NCI-H2227 (cell line): ENCODE measurements around the gene TMEM132A.
"Not testable (repeated sequence)": the region's sequence is repeated elsewhere in the genome, so short reads cannot be mapped to it uniquely, and the experiment has no call there.

Experiments
- DNase-seq: peaks from one replicate; lab custom pipeline; 2025; ENCODE audit not compliant: unreplicated experiment; lab: John Stamatoyannopoulos, UW

TMEM132A gene

DNA sequence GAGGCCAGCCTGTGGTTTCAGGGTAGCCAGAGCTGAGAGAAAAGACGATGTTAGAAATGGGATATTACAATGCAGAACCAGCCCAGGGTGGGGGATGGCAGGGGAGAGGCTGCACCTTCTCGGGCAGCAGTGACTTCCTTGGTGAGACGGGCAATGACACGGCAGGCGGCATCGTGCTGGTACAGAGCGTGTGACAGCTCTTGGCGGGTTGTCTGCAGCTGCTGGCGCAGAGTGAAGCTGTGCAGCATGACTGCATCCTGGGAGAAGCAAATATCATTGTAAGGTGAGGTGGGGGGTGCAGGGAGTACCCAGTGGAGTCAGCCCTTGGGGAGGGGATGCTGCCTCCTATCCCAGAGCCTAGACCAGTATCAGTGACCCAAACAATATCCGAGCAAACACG, 21.6 kb upstream of the TMEM132A start:
- no peak for DNase-seq

GRCh38 chr11:60905047-60905446, 19.2 kb upstream of the TMEM132A start:
- no peak for DNase-seq

DNA sequence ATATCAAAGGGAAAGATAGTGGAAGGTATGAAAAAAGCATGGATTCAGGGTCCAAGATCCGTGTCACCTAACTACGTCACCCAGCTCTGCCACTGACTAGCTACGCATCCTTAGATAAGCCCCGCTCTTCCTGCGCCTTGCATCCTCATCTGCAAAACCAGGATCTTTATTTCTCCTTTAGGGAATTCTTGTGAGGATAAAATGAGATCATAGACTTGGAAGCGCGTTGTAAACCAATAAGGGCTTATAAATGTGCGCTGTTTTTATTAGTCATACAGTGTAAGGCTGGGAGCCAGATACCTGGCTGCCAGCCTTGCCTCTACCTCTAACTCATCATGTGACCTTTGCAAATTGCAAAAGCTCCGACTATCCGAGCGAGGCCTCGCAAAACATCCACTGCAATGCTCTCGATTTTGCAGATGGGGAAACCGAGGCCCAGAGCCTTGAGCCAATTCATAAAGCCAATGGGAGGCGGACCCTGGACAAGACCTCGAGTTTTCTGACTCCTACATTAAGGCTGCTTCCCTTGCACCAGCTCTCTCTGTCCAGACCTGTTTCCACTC, 18.6 kb upstream of the TMEM132A start:
- peak; percentile 56 for DNase-seq

DNA sequence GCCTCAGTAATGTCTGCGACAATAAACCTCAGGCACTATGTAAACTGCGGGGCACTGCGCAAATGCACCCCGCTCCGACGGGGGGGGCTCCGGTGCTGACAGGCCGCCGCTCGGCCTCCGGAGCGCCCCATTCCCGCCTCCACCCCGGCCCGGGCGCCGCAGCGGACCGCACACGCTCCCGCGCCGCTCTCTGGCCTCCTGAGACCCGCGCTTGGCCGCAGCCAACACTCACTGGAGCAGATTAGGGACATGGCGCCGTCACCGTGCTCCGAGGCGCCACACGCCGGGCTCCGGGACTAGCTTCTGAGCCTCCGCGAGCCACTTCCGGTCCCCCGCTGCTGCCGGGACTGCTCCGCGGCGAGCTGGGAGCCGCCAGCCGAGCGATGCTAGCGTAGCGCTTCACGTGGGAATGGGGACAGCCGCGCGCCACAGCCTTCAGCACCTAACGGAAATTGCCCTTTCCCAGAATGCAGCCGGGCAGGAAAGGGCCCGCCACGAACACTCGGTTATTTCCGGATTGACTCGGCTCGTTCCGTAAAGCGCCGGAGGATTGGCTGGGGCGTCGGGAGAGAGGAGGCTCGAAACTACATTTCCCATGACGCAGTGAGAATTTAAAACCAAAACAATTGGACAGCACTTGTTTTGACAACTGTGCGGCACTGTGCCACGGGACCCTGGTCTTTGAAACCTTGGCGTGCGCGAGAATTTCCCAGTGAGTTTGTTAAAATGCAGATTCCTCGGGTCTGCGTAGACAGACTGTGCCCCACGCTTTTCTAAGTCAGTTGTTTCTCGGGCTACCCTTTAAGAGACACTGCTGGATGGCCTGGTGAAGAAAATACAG, 17.9 kb upstream of the TMEM132A start, which contains the start of gene PRPF19:
PRPF19 (minus strand) TSS at position 454 of the 841 bp plus-strand sequence; CDS start at position 251, 203 bp downstream.
- DNase-seq = peak; percentile 99

- DNase-seq = no peak
Observed at GRCh38 chr11:60908803-60909202, 15.5 kb upstream of the TMEM132A start.

- not testable (repeated sequence) for DNase-seq
Observed at GRCh38 chr11:60909680-60910280, 14.5 kb upstream of the TMEM132A start.

DNA sequence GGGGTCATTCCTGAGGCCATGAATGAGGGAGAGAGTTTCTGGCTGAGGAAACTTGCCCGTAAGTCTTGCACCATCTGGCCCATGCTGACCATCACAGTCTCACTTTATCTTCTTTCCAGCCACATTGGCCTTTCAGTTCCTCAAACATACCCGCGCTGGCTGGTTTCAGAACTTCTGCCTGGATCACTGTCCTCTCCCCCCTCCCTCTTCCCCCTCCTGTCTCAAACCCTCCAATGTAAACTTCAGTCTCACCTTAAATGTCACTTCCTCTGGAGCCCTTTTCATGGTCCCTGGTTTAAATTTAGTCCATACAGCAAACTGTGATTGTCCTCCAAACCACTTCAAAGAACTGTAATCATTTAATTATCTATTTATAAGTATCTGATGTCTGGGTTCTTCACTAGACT, 14.0 kb upstream of the TMEM132A start:
- DNase-seq = no peak

DNA sequence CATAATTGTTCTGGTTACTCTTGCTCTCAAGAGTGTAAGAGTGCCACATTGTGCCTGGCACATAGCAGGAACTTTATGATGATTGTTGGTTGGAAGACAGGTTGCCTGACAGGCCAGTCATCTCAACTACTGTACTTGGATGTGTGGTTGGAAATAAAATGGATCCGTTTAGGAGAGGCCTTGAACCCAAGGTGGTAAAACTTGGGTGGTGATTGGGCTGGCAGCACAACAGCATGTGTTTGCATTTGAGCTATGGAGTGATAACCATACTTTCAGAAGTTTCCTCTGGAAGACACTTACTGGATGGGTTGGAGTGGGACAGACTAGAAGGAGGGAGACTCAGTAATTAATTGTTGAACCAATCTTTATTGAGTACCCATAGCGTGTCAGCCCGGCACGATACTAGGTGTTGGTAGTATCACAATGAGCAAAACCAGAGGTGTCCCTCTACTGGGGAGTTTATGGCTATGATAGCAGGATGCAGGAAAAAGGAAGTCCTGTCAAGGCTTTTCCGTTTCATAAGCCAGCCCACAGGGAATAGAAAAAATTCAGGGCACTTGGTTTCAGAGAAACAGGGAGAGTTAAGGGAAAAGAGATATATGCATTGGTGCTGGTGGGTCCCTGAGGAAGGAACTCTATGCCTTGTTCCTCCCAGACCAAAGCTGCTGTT, 13.4 kb upstream of the TMEM132A start:
- no peak for DNase-seq

GRCh38 chr11:60912223-60912850, 11.9 kb upstream of the TMEM132A start:
- DNase-seq = peak; percentile 59

- peak; percentile 25 for DNase-seq
Observed at GRCh38 chr11:60912851-60913528, 11.3 kb upstream of the TMEM132A start.

DNA sequence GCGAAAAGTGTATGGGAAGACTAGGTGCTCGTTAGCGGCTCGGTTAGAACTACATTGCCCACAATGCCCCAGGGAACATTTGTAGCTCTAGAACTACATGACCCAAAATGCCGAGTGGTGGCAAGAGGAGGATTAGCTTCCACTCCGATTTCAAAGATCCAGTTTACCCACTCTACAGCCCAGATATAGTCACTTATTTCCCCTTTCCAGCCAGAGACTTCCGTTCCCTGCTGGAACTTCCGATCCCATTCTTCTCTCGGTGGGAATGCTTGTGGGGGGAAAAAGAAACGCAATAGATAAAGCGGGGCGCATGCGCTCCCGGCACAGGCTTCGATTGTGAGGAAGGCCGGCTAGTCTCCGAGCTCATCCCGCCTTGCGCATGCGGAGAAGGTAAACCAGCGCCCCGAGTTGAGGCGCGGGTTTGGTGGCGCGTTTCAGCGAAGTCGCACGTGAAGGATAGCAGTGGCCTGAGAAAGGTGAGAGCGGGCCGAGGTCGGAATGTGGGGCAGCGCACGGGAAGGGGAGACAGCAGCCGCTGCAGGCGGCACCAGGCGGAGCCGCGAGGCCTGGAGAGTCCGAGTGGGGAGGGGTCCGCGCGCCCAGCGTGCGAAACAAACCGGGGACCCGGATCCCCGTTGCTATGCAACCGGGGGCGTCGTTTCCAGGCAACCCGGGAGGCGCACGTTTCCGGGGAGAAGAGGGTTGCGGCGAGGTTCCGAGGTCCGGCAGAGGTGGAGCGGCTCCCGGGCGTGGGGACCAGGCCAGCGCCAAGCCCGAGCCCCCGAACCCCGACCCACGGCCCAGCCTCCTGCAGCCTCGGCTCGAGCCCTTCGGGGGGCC, 10.2 kb upstream of the TMEM132A start, which contains the start of gene TMEM109:
TMEM109 (plus strand) TSS at position 366 of the 840 bp plus-strand sequence. CDS start 5,536 bp downstream, outside the sequence.
- peak; percentile 92 for DNase-seq

GRCh38 chr11:60914633-60915247, 9.5 kb upstream of the TMEM132A start:
- DNase-seq = peak; percentile 44

- peak; percentile 23 for DNase-seq
Observed at GRCh38 chr11:60915248-60915914, 8.9 kb upstream of the TMEM132A start.

- no peak for DNase-seq
Observed at GRCh38 chr11:60916669-60917206, 7.5 kb upstream of the TMEM132A start.

DNA sequence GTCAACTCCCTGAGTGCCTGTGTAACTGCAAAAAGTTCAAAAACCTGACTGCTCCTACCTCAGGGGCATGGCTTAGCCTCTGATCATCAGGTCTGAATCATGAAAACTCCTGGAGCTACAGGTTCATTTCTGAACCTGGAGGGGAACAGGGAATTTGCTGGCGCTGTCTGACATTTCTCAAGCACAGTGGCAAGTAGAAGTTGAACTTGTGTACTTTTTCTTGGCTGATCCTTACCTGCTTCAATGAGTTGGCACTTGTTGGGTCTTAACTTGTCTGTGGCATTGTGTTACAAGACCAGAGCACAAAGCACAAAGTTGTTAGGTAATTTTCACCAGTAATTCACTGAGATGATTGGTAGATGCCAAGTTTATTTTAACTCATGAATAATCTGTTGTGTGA, 7.0 kb upstream of the TMEM132A start:
- no peak for DNase-seq

DNA sequence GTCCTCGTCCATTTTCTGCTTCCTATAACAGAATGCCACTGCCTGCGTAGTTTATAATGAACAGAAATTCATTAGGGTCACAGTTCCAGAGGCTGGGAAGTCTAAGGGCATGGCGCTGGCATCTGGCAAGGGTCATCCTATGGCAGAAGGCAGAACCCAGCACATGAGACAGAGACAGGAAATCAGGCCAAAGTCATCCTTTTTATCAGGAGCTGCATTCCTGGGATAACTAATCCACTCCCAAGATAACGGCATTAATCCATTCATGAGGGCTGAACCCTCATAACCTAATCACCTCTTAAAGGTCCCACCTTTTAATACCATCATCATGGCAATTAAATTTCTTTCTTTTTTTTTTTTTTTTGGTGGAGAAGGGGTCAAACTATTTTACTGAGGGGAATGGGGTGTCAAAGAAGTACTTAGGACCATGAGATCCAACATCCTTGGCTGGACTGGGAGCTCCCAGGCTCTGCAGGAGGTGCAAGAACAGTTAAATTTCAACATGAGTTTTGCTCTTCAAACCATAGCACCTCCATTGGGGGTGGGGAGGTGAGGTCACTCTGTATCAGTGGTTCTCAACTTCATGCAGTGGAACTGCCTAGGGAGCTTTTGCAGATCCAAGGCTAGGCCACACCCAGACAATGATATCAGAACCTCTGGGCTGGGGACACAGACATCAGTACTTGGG, 5.9 kb upstream of the TMEM132A start:
- no peak for DNase-seq

DNA sequence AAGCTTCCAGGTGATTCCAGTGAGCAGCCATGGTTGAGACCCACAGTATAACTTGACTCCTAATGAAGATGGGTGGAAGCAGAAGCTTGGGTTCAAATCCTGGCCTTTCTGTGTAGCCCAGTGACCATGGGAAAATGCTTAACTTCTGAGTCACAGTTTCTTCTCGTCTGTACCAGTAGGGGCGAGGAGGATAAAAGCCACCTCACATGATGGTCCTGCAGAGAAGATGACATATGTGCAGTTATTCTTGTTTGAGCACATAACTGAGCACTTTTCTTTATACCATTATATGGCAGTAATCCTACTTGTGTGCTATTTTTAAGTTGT, 5.4 kb upstream of the TMEM132A start:
- DNase-seq = no peak

DNA sequence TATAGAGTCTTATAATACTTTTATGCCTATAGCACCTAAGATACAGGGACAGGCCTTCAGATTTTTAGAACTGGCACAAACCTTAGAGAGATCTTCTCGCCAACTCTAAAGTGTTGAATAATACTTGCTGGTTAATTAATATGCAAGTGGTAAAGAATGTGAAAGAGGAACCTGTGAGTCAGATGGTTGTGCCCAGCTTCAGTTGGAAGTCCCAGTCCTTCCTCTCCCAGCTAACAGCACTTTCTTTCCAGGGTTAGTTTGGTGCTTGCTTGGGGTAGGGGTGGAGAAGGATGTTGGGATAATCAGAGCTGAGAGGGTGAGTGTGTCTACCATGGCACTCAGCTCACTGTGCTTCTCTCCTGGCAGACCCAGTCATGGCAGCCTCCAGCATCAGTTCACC, 4.9 kb upstream of the TMEM132A start:
- no peak for DNase-seq
